ENCODE results near the gene PLEKHM1.
A peak's percentile ranks its signal among the peaks of the same experiment; 100 is the strongest.

The PLEKHM1 gene

DNA sequence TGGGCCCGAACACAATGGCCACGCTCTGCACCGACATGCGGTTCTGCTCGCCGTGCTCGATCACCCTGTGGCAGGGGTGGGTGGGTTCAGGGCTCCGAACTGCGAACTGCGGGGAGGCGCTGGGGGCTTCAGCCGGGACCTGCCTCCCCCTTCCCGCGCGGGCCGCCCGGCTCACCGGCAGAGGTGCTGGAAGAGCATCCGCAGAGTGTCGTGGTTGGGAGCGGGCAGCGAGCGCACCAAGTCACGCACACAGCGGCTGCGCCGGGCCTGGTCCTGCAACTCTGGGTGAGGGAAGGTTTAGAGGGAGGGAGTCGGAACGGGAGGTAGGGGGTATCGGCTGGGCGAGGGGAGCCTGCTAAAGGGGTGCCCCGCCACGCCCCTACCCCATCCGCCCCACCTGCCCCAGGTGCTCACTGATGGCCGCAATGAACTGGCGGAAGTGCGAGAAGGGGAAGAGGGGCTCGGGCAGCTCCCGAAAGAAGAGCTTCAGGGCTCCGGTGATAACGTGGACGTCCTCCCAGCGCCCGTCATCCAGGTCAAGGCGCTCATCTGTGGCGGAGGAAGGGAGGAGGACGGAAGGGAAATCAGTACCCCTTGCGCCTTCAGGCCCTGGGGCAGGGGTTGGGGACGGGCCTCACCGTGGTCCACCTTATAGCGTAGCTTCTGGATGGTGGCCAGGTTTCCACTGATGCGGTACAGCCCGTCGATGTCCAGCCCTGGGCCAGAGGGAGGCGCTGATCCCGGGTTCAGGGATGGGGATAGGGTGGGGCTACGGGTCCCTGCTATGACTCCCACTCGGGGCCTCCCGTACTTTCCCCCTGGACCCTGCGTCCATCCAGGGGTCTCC is 94.7 kb downstream of the PLEKHM1 start:
- DNase-seq: no peak

DNA sequence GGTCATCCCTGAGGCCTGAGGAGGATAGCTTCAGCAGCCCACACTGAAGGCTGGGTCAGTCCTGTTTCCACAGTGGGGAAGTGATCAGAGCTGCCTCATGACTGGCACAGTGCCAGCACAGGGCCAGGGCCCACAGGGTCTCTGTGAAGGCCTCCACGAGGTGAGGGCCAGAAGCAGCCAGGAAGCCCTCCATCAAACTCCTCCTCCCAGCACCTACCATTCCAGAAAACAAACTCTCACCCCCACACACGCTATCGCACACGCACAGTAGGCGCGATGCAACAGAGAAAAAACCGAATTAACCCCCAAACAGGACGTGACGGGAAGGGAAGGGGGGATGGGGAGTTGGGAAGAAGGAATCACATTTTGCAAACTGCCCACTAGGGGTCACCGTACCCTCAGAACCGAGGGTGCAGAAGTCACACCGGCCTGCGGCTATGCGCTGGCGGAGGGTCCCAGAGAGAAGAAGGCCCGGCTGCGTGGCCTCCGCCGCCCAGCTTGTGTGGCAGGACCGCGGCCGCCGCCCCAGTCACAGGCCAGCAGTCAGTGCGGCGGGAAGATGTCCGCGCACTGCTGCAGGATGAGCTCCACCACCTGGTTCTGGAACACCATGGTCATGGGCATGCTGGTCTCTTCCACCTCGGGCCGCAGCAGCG is 95.5 kb downstream of the PLEKHM1 start:
- peak; percentile 90 for DNase-seq

DNA sequence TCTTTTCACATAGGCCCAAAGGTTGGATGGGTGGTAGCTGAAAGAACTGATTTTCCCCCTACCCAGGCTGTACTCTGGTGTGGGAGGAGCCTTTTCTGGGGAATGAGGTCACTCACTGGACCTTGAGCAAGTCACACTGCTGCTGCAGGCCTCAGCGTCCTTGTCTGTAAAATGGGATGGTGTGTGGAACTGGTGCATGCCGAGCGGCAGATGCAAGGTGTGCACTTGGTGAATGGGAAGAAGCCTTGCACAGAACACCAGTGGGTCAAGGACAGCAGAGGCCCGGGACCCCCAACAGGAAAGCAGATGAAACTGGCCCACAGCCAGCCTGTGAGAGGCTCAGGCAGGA is 96.0 kb downstream of the PLEKHM1 start:
- no peak for DNase-seq

DNA sequence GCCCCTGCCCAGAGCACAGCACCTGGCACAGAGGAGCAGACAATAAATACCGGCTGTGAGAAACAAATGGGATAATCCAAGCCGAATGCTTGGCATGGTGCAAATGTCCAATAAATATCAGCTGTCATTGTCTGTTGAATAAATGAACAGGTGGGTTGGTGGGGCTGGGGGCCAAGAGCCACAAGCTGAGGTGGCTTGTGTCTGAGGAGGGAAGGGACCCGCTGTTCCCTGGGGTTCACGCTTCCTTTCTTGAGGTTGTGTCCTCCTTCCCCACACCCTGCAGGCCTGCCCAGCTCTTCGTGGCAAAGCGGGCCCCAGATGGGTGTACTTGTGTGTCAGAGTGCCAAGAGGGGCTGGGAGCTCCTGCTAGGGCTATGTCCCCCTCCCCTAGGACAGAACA is 96.4 kb downstream of the PLEKHM1 start:
- no peak for DNase-seq

GRCh38 chr17:45393411-45393810 is 97.1 kb downstream of the PLEKHM1 start:
- no peak for DNase-seq

DNA sequence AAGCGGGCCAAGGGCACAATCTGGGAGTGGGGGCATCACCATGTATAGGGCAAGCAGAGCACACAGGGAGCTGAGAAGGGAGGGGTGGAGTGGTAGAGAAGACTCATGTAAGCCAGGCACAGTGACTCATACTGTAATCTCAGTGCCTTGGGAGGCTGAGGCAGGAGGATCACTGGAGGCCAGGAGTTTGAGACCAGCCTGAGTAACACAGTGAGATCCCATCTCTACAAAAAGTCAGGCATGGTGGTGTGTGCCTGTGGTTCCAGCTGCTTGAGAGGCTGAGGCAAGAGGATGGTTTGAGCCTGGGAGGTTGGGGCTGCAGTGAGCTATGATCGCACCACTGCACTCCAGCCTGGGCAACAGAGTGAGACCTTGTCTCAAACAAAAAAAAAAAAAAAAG is 98.6 kb downstream of the PLEKHM1 start:
- no peak for DNase-seq

GRCh38 chr17:45391291-45391690 is 99.2 kb downstream of the PLEKHM1 start:
- DNase-seq: no peak

GRCh38 chr17:45389354-45389753 is 101.2 kb downstream of the PLEKHM1 start:
- DNase-seq: no peak

GRCh38 chr17:45388604-45389325 is 101.8 kb downstream of the PLEKHM1 start:
- DNase-seq: no peak

- DNase-seq: no peak
Measured at GRCh38 chr17:45387739-45388138, 102.8 kb downstream of the PLEKHM1 start.

DNA sequence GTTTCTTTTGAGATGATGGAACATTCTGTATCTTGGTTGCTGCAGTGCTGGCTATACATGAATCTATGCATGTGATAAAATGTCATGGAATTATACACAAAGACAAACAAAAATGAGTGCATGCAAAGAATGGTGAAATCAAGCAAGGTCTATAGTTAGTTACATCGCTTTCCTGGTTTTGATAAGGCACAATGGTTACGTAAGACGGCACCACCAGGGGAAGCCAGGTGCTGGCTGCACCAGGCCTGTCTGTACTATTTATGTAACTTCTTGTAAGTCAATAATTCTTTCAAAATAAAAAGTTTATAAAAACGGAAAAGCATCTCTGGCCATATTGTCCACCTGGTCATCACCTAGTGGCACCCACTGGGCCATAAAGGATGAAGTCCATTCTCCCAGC is 104.3 kb downstream of the PLEKHM1 start:
- DNase-seq: no peak

All from DMS53 (cell line).